SU-DHL-6 (cell line): ENCODE data around the gene MMP19.

ENCODE experiments used
- H2AFZ ChIP-seq: fragments of 200-600 bp; sonication (generic); 2 replicates; pipeline ENCODE4 v1.6.1; 2014; ENCODE audit warnings: low read depth, mild to moderate bottlenecking, moderate library complexity, mixed read lengths, antibody characterized with exemption, low read length; ENCODE audit not compliant: severe bottlenecking
- H3F3A ChIP-seq: fragments of 200-600 bp; shearing (Covaris generic); 2 replicates; pipeline ENCODE4 v1.6.0; 2016; ENCODE audit warnings: antibody characterized with exemption, mild to moderate bottlenecking; ENCODE audit not compliant: insufficient read depth
- H3K27ac ChIP-seq: fragments of 200-600 bp; sonication (generic); 2 replicates; pipeline ENCODE4 v1.5.1; 2016; ENCODE audit warnings: low read depth, mild to moderate bottlenecking, low read length, moderate library complexity, mixed read lengths
- H3K27me3 ChIP-seq: fragments of 200-600 bp; sonication (generic), shearing (Covaris generic); 2 replicates; pipeline ENCODE4 v1.6.0; 2014; ENCODE audit warnings: mild to moderate bottlenecking, low read length
- H3K36me3 ChIP-seq: fragments of 200-600 bp; sonication (generic); 2 replicates; pipeline ENCODE4 v1.6.1; 2014; ENCODE audit warnings: mild to moderate bottlenecking, low read length, mixed read lengths
- H3K4me2 ChIP-seq: fragments of 300-600, 200-600 bp; shearing (Covaris generic), sonication (generic); 2 replicates; pipeline ENCODE4 v1.6.0; 2014; ENCODE audit warnings: low read length, low read depth, mild to moderate bottlenecking; ENCODE audit not compliant: poor library complexity, severe bottlenecking
- H3K4me3 ChIP-seq: fragments of 200-600 bp; sonication (generic); 2 replicates; pipeline ENCODE4 v1.5.1; 2014; ENCODE audit warnings: antibody characterized with exemption, low read length, mild to moderate bottlenecking, mixed read lengths; ENCODE audit not compliant: insufficient read depth, poor library complexity, severe bottlenecking
- H3K79me2 ChIP-seq: fragments of 200-600 bp; sonication (generic); 2 replicates; pipeline ENCODE4 v1.6.1; 2014; ENCODE audit warnings: mild to moderate bottlenecking, low read length, moderate library complexity; ENCODE audit not compliant: insufficient read depth
- H3K9ac ChIP-seq: fragments of 200-600 bp; sonication (generic); 2 replicates; pipeline ENCODE4 v1.7.0; 2014; ENCODE audit warnings: mild to moderate bottlenecking, low read length
- H3K9me2 ChIP-seq: fragments of 200-600 bp; sonication (generic); replicated peaks from 2 replicates; pipeline ENCODE4 v1.6.1; 2014; ENCODE audit warnings: low read length; ENCODE audit not compliant: insufficient read depth
- H3K9me3 ChIP-seq: fragments of 200-600 bp; sonication (generic); 2 replicates; pipeline ENCODE4 v1.6.1; 2014; ENCODE audit warnings: low read length, mixed read lengths; ENCODE audit not compliant: insufficient read depth
- H4K20me1 ChIP-seq: fragments of 200-600 bp; sonication (generic); 2 replicates; pipeline ENCODE4 v1.6.1; 2014; ENCODE audit warnings: low read depth, mild to moderate bottlenecking, antibody characterized with exemption, low read length, moderate library complexity, mixed read lengths
- CTCF ChIP-seq: fragments of 200-600 bp; sonication (generic); IDR thresholded peaks from one replicate; pipeline ENCODE4 v1.5.1; 2017; ENCODE audit warnings: antibody characterized with exemption, mild to moderate bottlenecking, low read length, moderate library complexity; ENCODE audit not compliant: insufficient read depth, poor library complexity, severe bottlenecking
- EZH2phosphoT487 ChIP-seq: fragments of 200-600 bp; sonication (generic), shearing (Covaris generic); conservative IDR thresholded peaks from 2 replicates; pipeline ENCODE4 v1.6.1; 2018; ENCODE audit warnings: mild to moderate bottlenecking, antibody characterized with exemption, low read length, moderate library complexity, mixed read lengths

MMP19 gene

GRCh38 chr12:55861396-55861795 lies 18.7 kb upstream of the MMP19 start:
- H3K9me2 ChIP-seq = no peaks in the 10 kb centered on the region
- no peak overlapping the region for H3K27ac ChIP-seq
- no peaks in the 10 kb centered on the region for H3K36me3 ChIP-seq
- peaks cover 4% of the 10 kb centered on the region; the same call in 1 of the 2 replicates for H3K9me3 ChIP-seq
- no peak for TF ChIP-seq EZH2phosphoT487
- TF ChIP-seq CTCF = no peak
- no peaks in the 10 kb centered on the region for H3K79me2 ChIP-seq
- no peaks in the 10 kb centered on the region for H4K20me1 ChIP-seq
- no peaks in the 10 kb centered on the region for H3K27me3 ChIP-seq
- H3F3A ChIP-seq = no peaks in the 10 kb centered on the region
- H3K4me3 ChIP-seq = no peak overlapping the region
- no peak overlapping the region for H3K4me2 ChIP-seq
- H2AFZ ChIP-seq = no peak overlapping the region
- H3K9ac ChIP-seq = no peak overlapping the region

GRCh38 chr12:55852740-55853139 lies 10.0 kb upstream of the MMP19 start:
- H3K27ac ChIP-seq = no peak overlapping the region
- no peak overlapping the region for H3K4me2 ChIP-seq
- H3K9ac ChIP-seq = no peak overlapping the region
- no peak for TF ChIP-seq CTCF
- TF ChIP-seq EZH2phosphoT487 = no peak
- no peaks in the 10 kb centered on the region for H3K36me3 ChIP-seq
- H4K20me1 ChIP-seq = no peaks in the 10 kb centered on the region
- H3F3A ChIP-seq = no peaks in the 10 kb centered on the region
- peaks cover 4% of the 10 kb centered on the region; the same call in 1 of the 2 replicates for H3K27me3 ChIP-seq
- no peak overlapping the region for H2AFZ ChIP-seq
- no peaks in the 10 kb centered on the region for H3K9me2 ChIP-seq
- H3K9me3 ChIP-seq = no peaks in the 10 kb centered on the region
- no peaks in the 10 kb centered on the region for H3K79me2 ChIP-seq
- no peak overlapping the region for H3K4me3 ChIP-seq

GRCh38 chr12:55850893-55851292 lies 8.2 kb upstream of the MMP19 start:
- Histone ChIP-seq H3K27ac (no peak overlapping the region), H3K9me2 (no peaks in the 10 kb centered on the region), H3K36me3 (no peaks in the 10 kb centered on the region), H4K20me1 (no peaks in the 10 kb centered on the region), H2AFZ (no peak overlapping the region), H3K4me2 (no peak overlapping the region), H3K9me3 (no peaks in the 10 kb centered on the region), H3K4me3 (no peak overlapping the region), H3K27me3 (peaks cover 4% of the 10 kb centered on the region; the same call in 1 of the 2 replicates), H3K9ac (no peak overlapping the region), H3K79me2 (no peaks in the 10 kb centered on the region), H3F3A (no peaks in the 10 kb centered on the region)
- TF ChIP-seq EZH2phosphoT487 = no peak
- no peak for TF ChIP-seq CTCF
